ENCODE results near the gene KIF6.

The KIF6 gene

DNA sequence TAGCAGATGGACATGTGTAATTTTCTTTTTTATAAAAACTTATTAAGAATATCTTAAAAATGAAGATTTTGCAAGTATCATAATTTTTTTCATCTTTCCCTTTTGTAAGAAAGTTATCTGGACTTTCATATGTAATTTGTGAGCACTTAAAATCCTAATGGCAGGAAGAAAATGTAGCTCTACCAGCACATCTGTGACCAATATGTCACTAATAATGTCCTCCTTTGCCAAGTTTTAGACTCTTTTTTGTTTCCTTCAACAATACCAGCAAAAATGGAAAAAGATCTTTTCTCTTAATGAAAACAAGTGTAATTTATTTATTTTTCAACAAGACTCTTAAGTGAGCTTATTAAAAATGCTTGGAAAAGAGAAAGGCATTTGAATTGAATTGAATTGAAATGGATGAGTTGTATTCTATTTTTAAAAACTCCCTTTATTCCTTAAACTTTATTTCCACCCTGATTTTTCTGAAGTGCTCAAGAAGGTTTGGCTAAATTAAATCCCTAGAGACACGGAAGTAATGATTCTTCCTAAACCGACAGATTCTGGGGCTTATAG, 110.7 kb downstream of the KIF6 start:
- CTCF ChIA-PET, result no interaction called here
- DNase-seq (ENCODE audit: extremely low spot score), result no peak
- POLR2A ChIA-PET, result no interaction called here
- TF ChIP-seq CTCF (IDR thresholded peaks at IDR 0.05; ENCODE audit: control extremely low read depth, extremely low read depth, low read depth, missing control alignments), result no peak

- no peak for TF ChIP-seq CTCF (IDR thresholded peaks at IDR 0.05; ENCODE audit: control extremely low read depth, extremely low read depth, low read depth, missing control alignments)
- ChIA-PET CTCF (no interaction called here), POLR2A (no interaction called here)
- DNase-seq (ENCODE audit: extremely low spot score), result no peak
These were observed 115.0 kb downstream of the KIF6 start for GRCh38 chr6:39610221-39610620.

GRCh38 chr6:39608652-39609345, 116.4 kb downstream of the KIF6 start:
- ChIA-PET CTCF (no interaction called here), POLR2A (no interaction called here)
- DNase-seq (ENCODE audit: extremely low spot score), result peak; percentile 18
- no peak for TF ChIP-seq CTCF (IDR thresholded peaks at IDR 0.05; ENCODE audit: control extremely low read depth, extremely low read depth, low read depth, missing control alignments)

DNA sequence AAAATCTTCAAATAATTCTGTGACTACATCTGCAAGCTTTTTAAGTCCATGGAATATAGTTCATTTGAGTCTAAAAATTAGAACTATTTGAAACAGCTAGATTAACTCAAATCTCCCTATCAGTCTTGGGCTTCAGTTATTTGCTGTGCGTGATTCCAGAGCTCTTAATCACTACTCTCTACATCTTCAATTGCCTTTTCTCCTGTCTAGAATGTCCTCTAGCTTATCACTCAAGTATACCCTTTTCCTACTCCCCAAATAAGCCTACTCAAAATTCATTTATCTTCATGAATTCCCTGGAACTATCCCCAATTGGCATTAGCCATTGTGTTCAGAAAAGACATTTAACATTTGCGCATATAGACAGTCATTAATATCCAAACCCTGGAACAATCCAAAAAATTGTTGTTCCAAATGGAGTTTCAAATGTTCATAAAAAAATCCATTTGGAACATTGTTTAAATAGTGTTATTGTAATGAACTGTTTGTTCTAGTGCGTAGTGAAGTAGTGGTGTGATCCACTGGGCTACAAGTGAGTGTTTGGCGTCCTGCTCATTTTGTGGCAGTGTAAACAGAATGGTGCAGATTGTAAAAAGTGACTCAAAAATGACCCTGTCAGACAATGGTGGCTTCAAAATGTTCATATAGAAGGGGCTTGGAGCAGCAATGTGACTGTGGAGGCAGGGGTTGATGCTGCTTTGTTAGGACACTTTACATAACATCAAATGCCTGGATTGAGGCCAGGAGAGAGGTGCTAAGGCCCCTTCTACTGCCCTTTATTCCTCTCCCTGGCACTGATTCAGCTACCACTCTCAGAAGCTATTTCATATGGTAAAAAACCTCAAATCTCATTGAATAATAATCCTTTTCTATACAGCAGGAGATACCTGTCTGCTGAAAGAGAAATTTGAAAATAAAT, 122.3 kb downstream of the KIF6 start:
- DNase-seq (ENCODE audit: extremely low spot score), result no peak
- ChIA-PET POLR2A (no interaction called here), CTCF (interaction anchor here (1.0 kb wide), 1 partner anchor 10 kb away, joined by 3 read pairs; no protein-coding TSS in a partner anchor)
- TF ChIP-seq CTCF (IDR thresholded peaks at IDR 0.05; ENCODE audit: control extremely low read depth, extremely low read depth, low read depth, missing control alignments), result no peak

- TF ChIP-seq CTCF (IDR thresholded peaks at IDR 0.05; ENCODE audit: control extremely low read depth, extremely low read depth, low read depth, missing control alignments), result no peak
- CTCF ChIA-PET, result interaction anchor here (1.2 kb wide), 1 partner anchor 9 kb away, joined by 3 read pairs; no protein-coding TSS in a partner anchor
These were observed 125.2 kb downstream of the KIF6 start for GRCh38 chr6:39599973-39600372.

GRCh38 chr6:39599341-39599740, 125.9 kb downstream of the KIF6 start:
- DNase-seq (ENCODE audit: extremely low spot score), result no peak
- TF ChIP-seq CTCF (IDR thresholded peaks at IDR 0.05; ENCODE audit: control extremely low read depth, extremely low read depth, low read depth, missing control alignments), result no peak
- ChIA-PET CTCF (no interaction called here), POLR2A (no interaction called here)

More at GRCh38 chr6:39599973-39600372, 125.2 kb downstream of the KIF6 start:
- DNase-seq (ENCODE audit: extremely low spot score), result no peak
- POLR2A ChIA-PET, result no interaction called here
